ENCODE results near the gene GRM5.

- TF ChIP-seq CTCF (IDR thresholded peaks at IDR 0.05) (no peak), ZFX (IDR thresholded peaks at IDR 0.05; ENCODE audit: borderline replicate concordance) (no peak)
These were observed 368.6 kb downstream of the GRM5 start for GRCh38 chr11:88697139-88697538.
